GM23338 (cell line): ENCODE measurements around the gene P2RY12. TPM values are rescaled to one million over a fixed set of nuclear protein-coding genes. Genes with fewer than 3 reads are reported as not detected.

Source experiments
- ATAC-seq: fragments of 200-7000 bp; cut with Tn5 transposase; 3 replicates; pipeline ENCODE4 v1.9.1; 2020
- DNase-seq: peaks from one replicate; pipeline ENCODE4 v3.0.0-alpha.2; 2015; ENCODE audit warnings: low spot score
- H2AFZ ChIP-seq: fragments of 200-600 bp; sonication (generic); 2 replicates; pipeline ENCODE4 v1.8.0; 2016; ENCODE audit warnings: antibody characterized with exemption, mild to moderate bottlenecking, moderate library complexity
- H3F3A ChIP-seq: fragments of 200-600 bp; sonication (generic); replicated peaks from 2 replicates; pipeline ENCODE4 v1.8.0; 2017; ENCODE audit warnings: antibody characterized with exemption, mixed run types, low read depth
- H3K27ac ChIP-seq: fragments of 200-600 bp; sonication (generic); 2 replicates; pipeline ENCODE4 v1.6.1; 2016; ENCODE audit warnings: low read depth
- H3K27me3 ChIP-seq: fragments of 200-600 bp; sonication (generic); 2 replicates; pipeline ENCODE4 v1.8.0; 2016; ENCODE audit warnings: mild to moderate bottlenecking, mixed run types, moderate library complexity; ENCODE audit not compliant: insufficient read depth
- H3K36me3 ChIP-seq: fragments of 200-600 bp; sonication (generic); 2 replicates; pipeline ENCODE4 v1.8.0; 2016; ENCODE audit warnings: mild to moderate bottlenecking; ENCODE audit not compliant: insufficient read depth
- H3K4me1 ChIP-seq: fragments of 200-600 bp; sonication (generic); 2 replicates; pipeline ENCODE4 v1.8.0; 2016; ENCODE audit warnings: mild to moderate bottlenecking, moderate library complexity; ENCODE audit not compliant: insufficient read depth
- H3K4me2 ChIP-seq: fragments of 200-600 bp; sonication (generic); 2 replicates; pipeline ENCODE4 v1.7.1; 2017; ENCODE audit warnings: mixed run types
- H3K4me3 ChIP-seq: fragments of 200-600 bp; sonication (generic); 2 replicates; pipeline ENCODE4 v1.6.1; 2016; ENCODE audit warnings: mixed run types
- H3K79me2 ChIP-seq: fragments of 200-600 bp; sonication (generic); replicated peaks from 2 replicates; pipeline ENCODE4 v1.8.0; 2017; ENCODE audit warnings: mild to moderate bottlenecking; ENCODE audit not compliant: insufficient read depth
- H3K9me2 ChIP-seq: fragments of 200-600 bp; sonication (generic); 2 replicates; pipeline ENCODE4 v1.8.0; 2017; ENCODE audit not compliant: insufficient read depth
- H4K20me1 ChIP-seq: fragments of 200-600 bp; sonication (generic); replicated peaks from 2 replicates; pipeline ENCODE4 v1.8.0; 2017; ENCODE audit warnings: mild to moderate bottlenecking; ENCODE audit not compliant: insufficient read depth
- H3K27ac Mint-ChIP-seq: 2 replicates; pipeline ENCODE4 v1.8.0; 2020; ENCODE audit warnings: inconsistent platforms, mild to moderate bottlenecking, moderate library complexity, mixed read lengths
- H3K27me3 Mint-ChIP-seq: 3 replicates; pipeline ENCODE4 v1.8.0; 2022; ENCODE audit warnings: low read depth, mild to moderate bottlenecking, moderate library complexity, mixed read lengths, inconsistent platforms; ENCODE audit not compliant: insufficient read depth, poor library complexity
- H3K36me3 Mint-ChIP-seq: 3 replicates; pipeline ENCODE4 v1.8.0; 2021; ENCODE audit warnings: low read depth, mild to moderate bottlenecking, inconsistent platforms, moderate library complexity, mixed read lengths
- H3K4me1 Mint-ChIP-seq: 3 replicates; pipeline ENCODE4 v1.8.0; 2020; ENCODE audit warnings: mild to moderate bottlenecking, inconsistent platforms, mixed read lengths
- H3K4me3 Mint-ChIP-seq: 3 replicates; pipeline ENCODE4 v1.8.0; 2021; ENCODE audit warnings: moderate library complexity, mild to moderate bottlenecking, inconsistent platforms, mixed read lengths
- H3K9me3 Mint-ChIP-seq: 3 replicates; pipeline ENCODE4 v1.8.0; 2020; ENCODE audit warnings: moderate library complexity, mild to moderate bottlenecking, inconsistent platforms, mixed read lengths
- CREB1 ChIP-seq: fragments of 250-450 bp; sonication (Bioruptor Pico); IDR thresholded peaks from 2 replicates; pipeline ENCODE4 v1.5.0; 2020; ENCODE audit warnings: low read depth, mild to moderate bottlenecking, moderate library complexity
- EZH2 ChIP-seq: fragments of 200-600 bp; sonication (generic); IDR thresholded peaks from one replicate; pipeline ENCODE4 v1.8.0; 2017; ENCODE audit warnings: antibody characterized with exemption, mild to moderate bottlenecking, low read depth; ENCODE audit not compliant: unreplicated experiment
- EZH2phosphoT487 ChIP-seq: fragments of 200-600 bp; sonication (generic); IDR thresholded peaks from one replicate; pipeline ENCODE4 v1.8.1; 2018; ENCODE audit warnings: antibody characterized with exemption; ENCODE audit not compliant: unreplicated experiment
- JUNB ChIP-seq: IDR thresholded peaks from one replicate; pipeline ENCODE4 v1.6.1; 2016; ENCODE audit warnings: antibody characterized with exemption; ENCODE audit not compliant: unreplicated experiment
- NANOG ChIP-seq: IDR thresholded peaks from 2 replicates; pipeline ENCODE4 v1.6.1; 2016; ENCODE audit warnings: antibody characterized with exemption, borderline replicate concordance
- POLR2AphosphoS5 ChIP-seq: IDR thresholded peaks from 2 replicates; pipeline ENCODE4 v1.6.1; 2016; ENCODE audit warnings: antibody characterized with exemption, low read depth
- STAT1 ChIP-seq: IDR thresholded peaks from one replicate; pipeline ENCODE4 v1.6.1; 2016; ENCODE audit warnings: antibody characterized with exemption; ENCODE audit not compliant: unreplicated experiment
- ZNF114 ChIP-seq: fragments of 250-450 bp; sonication (Bioruptor Pico); IDR thresholded peaks from 2 replicates; pipeline ENCODE4 v1.5.0; 2020; ENCODE audit warnings: mild to moderate bottlenecking, moderate library complexity
- ZNF331 ChIP-seq: fragments of 250-450 bp; sonication (Bioruptor Pico); IDR thresholded peaks from 2 replicates; pipeline ENCODE4 v1.5.0; 2020; ENCODE audit warnings: low read depth, mild to moderate bottlenecking, moderate library complexity
- polyA plus RNA-seq: library from polyadenylated mRNA; unstranded; fragments of >200 nt; fragmentation: Nextera tagmentation; extraction: Ambion mirVana; gene quantifications from 2 replicates; pipeline ENCODE4 v1.2.1, GENCODE V29; 2016
- total RNA-seq: library from RNA; depleted of rRNA; stranded (reverse); fragments of >200 nt; shearing (Covaris generic); gene quantifications from 2 replicates; pipeline ENCODE4 v1.2.3, GENCODE V29; 2014
- TF ChIP-seq, protein P1 (sequence below): IDR thresholded peaks from one replicate; pipeline ENCODE4 v1.6.1; 2018; ENCODE audit warnings: antibody characterized with exemption; ENCODE audit not compliant: unreplicated experiment
- TF ChIP-seq, protein P2 (sequence below): IDR thresholded peaks from 2 replicates; pipeline ENCODE4 v1.6.1; 2016; ENCODE audit warnings: antibody characterized with exemption
- TF ChIP-seq, protein P3 (sequence below): fragments of 250-450 bp; sonication (Bioruptor Pico); IDR thresholded peaks from 2 replicates; pipeline ENCODE4 v1.5.0; 2020; ENCODE audit warnings: mild to moderate bottlenecking, moderate library complexity
- TF ChIP-seq, protein P4 (sequence below), 2 experiments: fragments of 200-600 bp in 1 of 2; sonication (generic) in 1 of 2; conservative IDR thresholded peaks; 2 replicates each; pipeline versions ENCODE4 v1.5.1 to v1.6.1; 2016 to 2017; ENCODE audit warnings: antibody characterized with exemption in 2 of 2, low read depth in 2 of 2, mild to moderate bottlenecking in 2 of 2, moderate library complexity in 1 of 2

P2RY12 gene
- total and polyA plus RNA-seq, 2 experiments from 2014 or later = 1.1 TPM; not detected in 1

DNA sequence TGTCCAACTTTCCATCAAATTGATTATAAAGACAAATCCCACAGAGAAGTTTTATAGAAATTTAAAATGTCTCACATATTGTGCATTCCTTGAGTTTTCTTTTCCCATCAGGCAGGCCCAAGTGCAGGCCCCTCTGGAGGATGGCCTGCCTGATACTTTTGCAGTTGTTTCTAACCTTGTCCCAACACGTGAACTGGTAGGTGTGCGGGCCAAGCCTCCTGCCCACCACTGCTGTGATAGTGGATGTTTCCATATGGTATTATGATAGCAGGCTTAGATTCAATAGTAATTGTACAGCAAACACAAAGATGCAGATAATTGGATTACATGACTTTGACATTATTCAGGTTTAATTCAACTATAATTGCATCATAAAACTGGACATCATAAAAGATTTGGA, 1.4 kb downstream of the P2RY12 start:
- H4K20me1 ChIP-seq = no peaks in the 10 kb centered on the region
- no peak overlapping the region for H3K4me3 ChIP-seq
- H2AFZ ChIP-seq = no peak overlapping the region
- ATAC-seq (no peak), DNase-seq (no peak)
- Mint-ChIP-seq H3K4me1 (peaks cover 7% of the 10 kb centered on the region; the same call in 1 of the 3 replicates), H3K27me3 (no peaks in the 10 kb centered on the region), H3K27ac (no peak overlapping the region), H3K4me3 (no peak overlapping the region), H3K36me3 (peaks cover 20% of the 10 kb centered on the region), H3K9me3 (no peaks in the 10 kb centered on the region)
- no peaks in the 10 kb centered on the region for H3K79me2 ChIP-seq
- peaks cover 14% of the 10 kb centered on the region; the same call in 1 of the 2 replicates for H3K36me3 ChIP-seq
- TF ChIP-seq, protein P1, sequence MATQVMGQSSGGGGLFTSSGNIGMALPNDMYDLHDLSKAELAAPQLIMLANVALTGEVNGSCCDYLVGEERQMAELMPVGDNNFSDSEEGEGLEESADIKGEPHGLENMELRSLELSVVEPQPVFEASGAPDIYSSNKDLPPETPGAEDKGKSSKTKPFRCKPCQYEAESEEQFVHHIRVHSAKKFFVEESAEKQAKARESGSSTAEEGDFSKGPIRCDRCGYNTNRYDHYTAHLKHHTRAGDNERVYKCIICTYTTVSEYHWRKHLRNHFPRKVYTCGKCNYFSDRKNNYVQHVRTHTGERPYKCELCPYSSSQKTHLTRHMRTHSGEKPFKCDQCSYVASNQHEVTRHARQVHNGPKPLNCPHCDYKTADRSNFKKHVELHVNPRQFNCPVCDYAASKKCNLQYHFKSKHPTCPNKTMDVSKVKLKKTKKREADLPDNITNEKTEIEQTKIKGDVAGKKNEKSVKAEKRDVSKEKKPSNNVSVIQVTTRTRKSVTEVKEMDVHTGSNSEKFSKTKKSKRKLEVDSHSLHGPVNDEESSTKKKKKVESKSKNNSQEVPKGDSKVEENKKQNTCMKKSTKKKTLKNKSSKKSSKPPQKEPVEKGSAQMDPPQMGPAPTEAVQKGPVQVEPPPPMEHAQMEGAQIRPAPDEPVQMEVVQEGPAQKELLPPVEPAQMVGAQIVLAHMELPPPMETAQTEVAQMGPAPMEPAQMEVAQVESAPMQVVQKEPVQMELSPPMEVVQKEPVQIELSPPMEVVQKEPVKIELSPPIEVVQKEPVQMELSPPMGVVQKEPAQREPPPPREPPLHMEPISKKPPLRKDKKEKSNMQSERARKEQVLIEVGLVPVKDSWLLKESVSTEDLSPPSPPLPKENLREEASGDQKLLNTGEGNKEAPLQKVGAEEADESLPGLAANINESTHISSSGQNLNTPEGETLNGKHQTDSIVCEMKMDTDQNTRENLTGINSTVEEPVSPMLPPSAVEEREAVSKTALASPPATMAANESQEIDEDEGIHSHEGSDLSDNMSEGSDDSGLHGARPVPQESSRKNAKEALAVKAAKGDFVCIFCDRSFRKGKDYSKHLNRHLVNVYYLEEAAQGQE = no peak
- TF ChIP-seq STAT1 (no peak), EZH2phosphoT487 (no peak), JUNB (no peak), ZNF114 (CRISPR knock-in tag) (no peak), NANOG (no peak), EZH2 (no peak), POLR2AphosphoS5 (no peak), CREB1 (CRISPR knock-in tag) (no peak), ZNF331 (CRISPR knock-in tag) (no peak)
- TF ChIP-seq, protein P2, sequence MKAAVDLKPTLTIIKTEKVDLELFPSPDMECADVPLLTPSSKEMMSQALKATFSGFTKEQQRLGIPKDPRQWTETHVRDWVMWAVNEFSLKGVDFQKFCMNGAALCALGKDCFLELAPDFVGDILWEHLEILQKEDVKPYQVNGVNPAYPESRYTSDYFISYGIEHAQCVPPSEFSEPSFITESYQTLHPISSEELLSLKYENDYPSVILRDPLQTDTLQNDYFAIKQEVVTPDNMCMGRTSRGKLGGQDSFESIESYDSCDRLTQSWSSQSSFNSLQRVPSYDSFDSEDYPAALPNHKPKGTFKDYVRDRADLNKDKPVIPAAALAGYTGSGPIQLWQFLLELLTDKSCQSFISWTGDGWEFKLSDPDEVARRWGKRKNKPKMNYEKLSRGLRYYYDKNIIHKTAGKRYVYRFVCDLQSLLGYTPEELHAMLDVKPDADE = no peak
- TF ChIP-seq, protein P3, sequence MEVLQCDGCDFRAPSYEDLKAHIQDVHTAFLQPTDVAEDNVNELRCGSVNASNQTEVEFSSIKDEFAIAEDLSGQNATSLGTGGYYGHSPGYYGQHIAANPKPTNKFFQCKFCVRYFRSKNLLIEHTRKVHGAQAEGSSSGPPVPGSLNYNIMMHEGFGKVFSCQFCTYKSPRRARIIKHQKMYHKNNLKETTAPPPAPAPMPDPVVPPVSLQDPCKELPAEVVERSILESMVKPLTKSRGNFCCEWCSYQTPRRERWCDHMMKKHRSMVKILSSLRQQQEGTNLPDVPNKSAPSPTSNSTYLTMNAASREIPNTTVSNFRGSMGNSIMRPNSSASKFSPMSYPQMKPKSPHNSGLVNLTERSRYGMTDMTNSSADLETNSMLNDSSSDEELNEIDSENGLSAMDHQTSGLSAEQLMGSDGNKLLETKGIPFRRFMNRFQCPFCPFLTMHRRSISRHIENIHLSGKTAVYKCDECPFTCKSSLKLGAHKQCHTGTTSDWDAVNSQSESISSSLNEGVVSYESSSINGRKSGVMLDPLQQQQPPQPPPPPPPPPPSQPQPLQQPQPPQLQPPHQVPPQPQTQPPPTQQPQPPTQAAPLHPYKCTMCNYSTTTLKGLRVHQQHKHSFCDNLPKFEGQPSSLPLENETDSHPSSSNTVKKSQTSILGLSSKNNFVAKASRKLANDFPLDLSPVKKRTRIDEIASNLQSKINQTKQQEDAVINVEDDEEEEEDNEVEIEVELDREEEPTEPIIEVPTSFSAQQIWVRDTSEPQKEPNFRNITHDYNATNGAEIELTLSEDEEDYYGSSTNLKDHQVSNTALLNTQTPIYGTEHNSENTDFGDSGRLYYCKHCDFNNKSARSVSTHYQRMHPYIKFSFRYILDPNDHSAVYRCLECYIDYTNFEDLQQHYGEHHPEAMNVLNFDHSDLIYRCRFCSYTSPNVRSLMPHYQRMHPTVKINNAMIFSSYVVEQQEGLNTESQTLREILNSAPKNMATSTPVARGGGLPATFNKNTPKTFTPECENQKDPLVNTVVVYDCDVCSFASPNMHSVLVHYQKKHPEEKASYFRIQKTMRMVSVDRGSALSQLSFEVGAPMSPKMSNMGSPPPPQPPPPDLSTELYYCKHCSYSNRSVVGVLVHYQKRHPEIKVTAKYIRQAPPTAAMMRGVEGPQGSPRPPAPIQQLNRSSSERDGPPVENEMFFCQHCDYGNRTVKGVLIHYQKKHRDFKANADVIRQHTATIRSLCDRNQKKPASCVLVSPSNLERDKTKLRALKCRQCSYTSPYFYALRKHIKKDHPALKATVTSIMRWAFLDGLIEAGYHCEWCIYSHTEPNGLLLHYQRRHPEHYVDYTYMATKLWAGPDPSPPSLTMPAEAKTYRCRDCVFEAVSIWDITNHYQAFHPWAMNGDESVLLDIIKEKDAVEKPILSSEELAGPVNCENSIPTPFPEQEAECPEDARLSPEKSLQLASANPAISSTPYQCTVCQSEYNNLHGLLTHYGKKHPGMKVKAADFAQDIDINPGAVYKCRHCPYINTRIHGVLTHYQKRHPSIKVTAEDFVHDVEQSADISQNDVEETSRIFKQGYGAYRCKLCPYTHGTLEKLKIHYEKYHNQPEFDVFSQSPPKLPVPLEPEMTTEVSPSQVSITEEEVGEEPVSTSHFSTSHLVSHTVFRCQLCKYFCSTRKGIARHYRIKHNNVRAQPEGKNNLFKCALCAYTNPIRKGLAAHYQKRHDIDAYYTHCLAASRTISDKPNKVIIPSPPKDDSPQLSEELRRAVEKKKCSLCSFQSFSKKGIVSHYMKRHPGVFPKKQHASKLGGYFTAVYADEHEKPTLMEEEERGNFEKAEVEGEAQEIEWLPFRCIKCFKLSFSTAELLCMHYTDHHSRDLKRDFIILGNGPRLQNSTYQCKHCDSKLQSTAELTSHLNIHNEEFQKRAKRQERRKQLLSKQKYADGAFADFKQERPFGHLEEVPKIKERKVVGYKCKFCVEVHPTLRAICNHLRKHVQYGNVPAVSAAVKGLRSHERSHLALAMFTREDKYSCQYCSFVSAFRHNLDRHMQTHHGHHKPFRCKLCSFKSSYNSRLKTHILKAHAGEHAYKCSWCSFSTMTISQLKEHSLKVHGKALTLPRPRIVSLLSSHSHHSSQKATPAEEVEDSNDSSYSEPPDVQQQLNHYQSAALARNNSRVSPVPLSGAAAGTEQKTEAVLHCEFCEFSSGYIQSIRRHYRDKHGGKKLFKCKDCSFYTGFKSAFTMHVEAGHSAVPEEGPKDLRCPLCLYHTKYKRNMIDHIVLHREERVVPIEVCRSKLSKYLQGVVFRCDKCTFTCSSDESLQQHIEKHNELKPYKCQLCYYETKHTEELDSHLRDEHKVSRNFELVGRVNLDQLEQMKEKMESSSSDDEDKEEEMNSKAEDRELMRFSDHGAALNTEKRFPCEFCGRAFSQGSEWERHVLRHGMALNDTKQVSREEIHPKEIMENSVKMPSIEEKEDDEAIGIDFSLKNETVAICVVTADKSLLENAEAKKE (CRISPR knock-in tag) = no peak
- TF ChIP-seq, protein P4, sequence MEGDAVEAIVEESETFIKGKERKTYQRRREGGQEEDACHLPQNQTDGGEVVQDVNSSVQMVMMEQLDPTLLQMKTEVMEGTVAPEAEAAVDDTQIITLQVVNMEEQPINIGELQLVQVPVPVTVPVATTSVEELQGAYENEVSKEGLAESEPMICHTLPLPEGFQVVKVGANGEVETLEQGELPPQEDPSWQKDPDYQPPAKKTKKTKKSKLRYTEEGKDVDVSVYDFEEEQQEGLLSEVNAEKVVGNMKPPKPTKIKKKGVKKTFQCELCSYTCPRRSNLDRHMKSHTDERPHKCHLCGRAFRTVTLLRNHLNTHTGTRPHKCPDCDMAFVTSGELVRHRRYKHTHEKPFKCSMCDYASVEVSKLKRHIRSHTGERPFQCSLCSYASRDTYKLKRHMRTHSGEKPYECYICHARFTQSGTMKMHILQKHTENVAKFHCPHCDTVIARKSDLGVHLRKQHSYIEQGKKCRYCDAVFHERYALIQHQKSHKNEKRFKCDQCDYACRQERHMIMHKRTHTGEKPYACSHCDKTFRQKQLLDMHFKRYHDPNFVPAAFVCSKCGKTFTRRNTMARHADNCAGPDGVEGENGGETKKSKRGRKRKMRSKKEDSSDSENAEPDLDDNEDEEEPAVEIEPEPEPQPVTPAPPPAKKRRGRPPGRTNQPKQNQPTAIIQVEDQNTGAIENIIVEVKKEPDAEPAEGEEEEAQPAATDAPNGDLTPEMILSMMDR (conservative IDR thresholded peaks at IDR 0.05; ENCODE audit: low read depth in 2 of 2) = no peak
- no peaks in the 10 kb centered on the region for H3K4me1 ChIP-seq
- H3K4me2 ChIP-seq = no peak overlapping the region
- H3K27ac ChIP-seq = no peak overlapping the region
- H3K27me3 ChIP-seq = no peaks in the 10 kb centered on the region
- H3F3A ChIP-seq = no peaks in the 10 kb centered on the region
- no peaks in the 10 kb centered on the region for H3K9me2 ChIP-seq
